Trophoblast cell (in vitro differentiated cells and primary cell): ENCODE data around the gene MAGI2.

Experiments
- DNase-seq, 2 donors: peaks; one replicate each; pipeline ENCODE4 v3.0.0-alpha.2; 2016
- H2AFZ ChIP-seq: 2 replicates; pipeline ENCODE4 v1.6.1; 2013; ENCODE audit warnings: low read length, moderate library complexity, mild to moderate bottlenecking; ENCODE audit not compliant: insufficient read depth, poor library complexity
- H2AK5ac ChIP-seq: 2 replicates; pipeline ENCODE4 v1.6.1; 2013; ENCODE audit warnings: mild to moderate bottlenecking, low read length
- H2BK120ac ChIP-seq: 2 replicates; pipeline ENCODE4 v1.6.1; 2013; ENCODE audit warnings: low read length, mild to moderate bottlenecking, moderate library complexity; ENCODE audit not compliant: insufficient read depth, poor library complexity
- H2BK12ac ChIP-seq: 2 replicates; pipeline ENCODE4 v1.6.1; 2013; ENCODE audit warnings: mild to moderate bottlenecking, low read length, moderate library complexity
- H2BK5ac ChIP-seq: 2 replicates; pipeline ENCODE4 v1.6.1; 2013; ENCODE audit warnings: low read length, low read depth, moderate library complexity, mild to moderate bottlenecking; ENCODE audit not compliant: poor library complexity
- H3K14ac ChIP-seq: 2 replicates; pipeline ENCODE4 v1.6.1; 2013; ENCODE audit warnings: mild to moderate bottlenecking, low read length
- H3K18ac ChIP-seq: 2 replicates; pipeline ENCODE4 v1.6.1; 2013; ENCODE audit warnings: mild to moderate bottlenecking, low read length
- H3K23ac ChIP-seq: 2 replicates; pipeline ENCODE4 v1.6.1; 2013; ENCODE audit warnings: low read length
- H3K27ac ChIP-seq: 2 replicates; pipeline ENCODE4 v1.5.1; 2013; ENCODE audit warnings: low read depth, mild to moderate bottlenecking, inconsistent platforms, low read length, moderate library complexity
- H3K27me3 ChIP-seq: 2 replicates; pipeline ENCODE4 v1.6.1; 2013; ENCODE audit warnings: inconsistent platforms, mild to moderate bottlenecking, low read length, moderate library complexity; ENCODE audit not compliant: insufficient read depth
- H3K36me3 ChIP-seq, 2 experiments: 1 replicate in 1 of 2; 2 replicates in 1 of 2; pipeline ENCODE4 v1.6.1; 2013; ENCODE audit warnings: low read length in 2 of 2, mild to moderate bottlenecking in 2 of 2, moderate library complexity in 1 of 2; ENCODE audit not compliant: insufficient read depth in 2 of 2, control insufficient read depth in 1 of 2
- H3K4ac ChIP-seq: 2 replicates; pipeline ENCODE4 v1.6.1; 2013; ENCODE audit warnings: low read depth, mild to moderate bottlenecking, low read length, moderate library complexity
- H3K4me1 ChIP-seq, 2 experiments: 1 replicate in 1 of 2; 2 replicates in 1 of 2; pipeline ENCODE4 v1.6.1; 2013; ENCODE audit warnings: low read length in 2 of 2, mild to moderate bottlenecking in 2 of 2, moderate library complexity in 1 of 2; ENCODE audit not compliant: insufficient read depth in 2 of 2, control insufficient read depth in 1 of 2
- H3K4me2 ChIP-seq: 2 replicates; pipeline ENCODE4 v1.6.1; 2013; ENCODE audit warnings: inconsistent platforms, mild to moderate bottlenecking, low read length, moderate library complexity
- H3K4me3 ChIP-seq: 2 replicates; pipeline ENCODE4 v1.5.1; 2013; ENCODE audit warnings: mild to moderate bottlenecking, low read depth, low read length, inconsistent platforms
- H3K79me1 ChIP-seq: one replicate; pipeline ENCODE4 v1.6.1; 2013; ENCODE audit warnings: low read length
- H3K79me2 ChIP-seq: 2 replicates; pipeline ENCODE4 v1.6.1; 2013; ENCODE audit warnings: low read length, mild to moderate bottlenecking; ENCODE audit not compliant: control insufficient read depth, insufficient read depth, poor library complexity
- H3K9ac ChIP-seq: 2 replicates; pipeline ENCODE4 v1.6.1; 2013; ENCODE audit warnings: mild to moderate bottlenecking, low read length
- H3K9me3 ChIP-seq: 2 replicates; pipeline ENCODE4 v1.6.1; 2013; ENCODE audit warnings: low read depth, mild to moderate bottlenecking, control low read depth, inconsistent platforms, low read length; ENCODE audit not compliant: insufficient read depth
- H4K12ac ChIP-seq: 2 replicates; pipeline ENCODE4 v1.6.1; 2013; ENCODE audit warnings: low read depth, mild to moderate bottlenecking, low read length, moderate library complexity
- H4K8ac ChIP-seq: 2 replicates; pipeline ENCODE4 v1.6.1; 2013; ENCODE audit warnings: low read depth, mild to moderate bottlenecking, low read length, moderate library complexity
- H4K91ac ChIP-seq: one replicate; pipeline ENCODE4 v1.6.1; 2013; ENCODE audit warnings: low read depth, mild to moderate bottlenecking, low read length, moderate library complexity
- WGBS: extraction: QIAGEN DNeasy Blood & Tissue Kit; methylation state at CpG from one replicate; pipeline ENCODE4 v1.1.7; 2013; ENCODE audit warnings: missing lambda C conversion rate; ENCODE audit not compliant: insufficient read length, insufficient coverage; ENCODE audit errors: extremely low coverage; 5-methylcytosine and 5-hydroxymethylcytosine counted together

Gene MAGI2

DNA sequence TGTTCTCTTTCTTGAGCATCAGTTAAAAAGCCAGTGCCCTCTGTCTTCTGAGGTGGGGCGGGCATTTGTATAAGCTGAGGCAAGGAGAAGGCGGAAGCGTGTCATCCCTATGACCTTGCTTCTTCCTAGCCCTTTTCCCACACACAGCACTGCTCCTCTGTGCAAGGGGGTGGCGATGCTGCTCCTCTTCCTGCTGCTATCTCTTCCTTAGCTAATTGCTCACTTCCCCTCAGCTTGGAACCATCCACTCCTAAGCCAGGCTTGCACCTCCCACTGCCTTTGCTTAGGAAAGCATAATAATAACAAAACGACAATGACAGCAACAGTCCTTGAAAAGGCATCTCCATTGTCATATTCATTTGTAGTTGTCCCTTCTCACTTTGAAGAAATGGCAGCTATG lies 1288.0 kb downstream of the MAGI2 start:
- no peaks in the 10 kb centered on the region for H3K36me3 ChIP-seq
- no peak overlapping the region for H3K4me3 ChIP-seq
- no CpG with 5 or more reads among the region's 5 CpGs for WGBS
- H2AK5ac ChIP-seq: no peak overlapping the region
- no peak overlapping the region for H2BK120ac ChIP-seq
- no peak overlapping the region for H4K91ac ChIP-seq
- H3K9me3 ChIP-seq: no peaks in the 10 kb centered on the region
- H3K23ac ChIP-seq: no peak overlapping the region
- no peak overlapping the region for H3K14ac ChIP-seq
- H3K79me2 ChIP-seq: no peaks in the 10 kb centered on the region
- H3K4ac ChIP-seq: no peak overlapping the region
- no peak for DNase-seq
- no peak overlapping the region for H3K4me2 ChIP-seq
- no peak overlapping the region for H2BK5ac ChIP-seq
- H3K4me1 ChIP-seq: peaks cover 0 to 3% of the 10 kb centered on the region in 2 experiments
- no peak overlapping the region for H3K27ac ChIP-seq
- H4K8ac ChIP-seq: no peak overlapping the region
- no peaks in the 10 kb centered on the region for H3K27me3 ChIP-seq
- no peak overlapping the region for H2BK12ac ChIP-seq
- H2AFZ ChIP-seq: no peak overlapping the region
- no peaks in the 10 kb centered on the region for H3K79me1 ChIP-seq
- no peak overlapping the region for H4K12ac ChIP-seq
- H3K18ac ChIP-seq: no peak overlapping the region
- no peak overlapping the region for H3K9ac ChIP-seq

DNA sequence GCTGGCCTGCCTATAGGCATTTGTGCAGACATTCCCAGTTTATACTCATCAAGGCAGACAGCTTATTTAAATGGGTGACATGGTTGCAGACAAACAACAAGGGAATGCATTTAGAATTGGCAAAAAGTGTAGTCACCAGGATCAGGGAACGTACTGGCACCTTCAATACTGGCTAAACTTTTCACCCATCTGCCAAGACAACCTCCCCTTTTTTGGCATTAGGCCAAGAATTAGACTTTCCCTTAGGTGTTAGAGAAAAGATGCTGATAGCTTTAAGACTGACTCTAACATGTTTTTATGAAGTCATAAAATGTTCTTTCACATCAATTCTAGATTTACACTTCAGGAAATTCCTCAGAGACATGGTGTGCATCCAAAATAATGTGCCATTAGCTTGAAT lies 1289.0 kb downstream of the MAGI2 start:
- Histone ChIP-seq H4K91ac (no peak overlapping the region), H3K4me1 (peaks cover 0 to 8% of the 10 kb centered on the region in 2 experiments), H3K79me2 (no peaks in the 10 kb centered on the region), H2BK120ac (no peak overlapping the region), H3K18ac (no peak overlapping the region), H2BK12ac (no peak overlapping the region), H2AK5ac (no peak overlapping the region), H3K4ac (no peak overlapping the region), H3K9ac (no peak overlapping the region), H3K14ac (no peak overlapping the region), H3K36me3 (no peaks in the 10 kb centered on the region), H4K12ac (no peak overlapping the region), H3K4me3 (no peak overlapping the region), H3K27me3 (no peaks in the 10 kb centered on the region), H3K27ac (no peak overlapping the region), H3K23ac (no peak overlapping the region), H4K8ac (no peak overlapping the region), H3K79me1 (no peaks in the 10 kb centered on the region), H3K4me2 (no peak overlapping the region), H2BK5ac (no peak overlapping the region), H2AFZ (no peak overlapping the region), H3K9me3 (no peaks in the 10 kb centered on the region)
- no CpG with 5 or more reads among the region's 1 CpG for WGBS
- DNase-seq: no peak

DNA sequence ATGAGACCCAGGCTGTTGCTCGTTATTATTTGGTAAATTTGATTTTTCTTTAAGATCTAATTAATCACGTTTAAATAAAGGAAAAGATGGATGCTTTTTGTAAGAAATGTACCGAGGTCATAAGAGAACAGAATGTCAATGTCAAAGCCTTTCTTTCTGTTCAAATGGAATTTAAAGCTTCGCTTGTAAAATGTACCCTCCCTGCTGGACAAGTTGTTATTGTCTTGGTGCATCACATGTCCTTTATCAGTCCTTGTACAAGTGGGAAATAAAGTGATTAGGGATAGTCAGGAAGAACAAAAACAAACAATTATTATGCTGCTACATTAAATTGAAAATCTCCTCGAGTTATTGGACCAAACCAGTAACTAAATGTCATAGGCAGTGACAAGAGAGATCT lies 1291.7 kb downstream of the MAGI2 start:
- Histone ChIP-seq H2BK12ac (no peak overlapping the region), H3K4me2 (no peak overlapping the region), H3K36me3 (no peaks in the 10 kb centered on the region), H3K79me1 (no peaks in the 10 kb centered on the region), H3K14ac (no peak overlapping the region), H3K27ac (no peak overlapping the region), H2BK120ac (no peak overlapping the region), H3K4me3 (no peak overlapping the region), H3K18ac (no peak overlapping the region), H3K4ac (no peak overlapping the region), H3K79me2 (no peaks in the 10 kb centered on the region), H4K8ac (no peak overlapping the region), H2AK5ac (no peak overlapping the region), H3K4me1 (peaks cover 0 to 8% of the 10 kb centered on the region in 2 experiments), H2AFZ (no peak overlapping the region), H2BK5ac (no peak overlapping the region), H4K12ac (no peak overlapping the region), H3K23ac (no peak overlapping the region), H3K27me3 (no peaks in the 10 kb centered on the region), H3K9ac (no peak overlapping the region), H4K91ac (no peak overlapping the region), H3K9me3 (no peaks in the 10 kb centered on the region)
- no CpG with 5 or more reads among the region's 5 CpGs for WGBS
- no peak for DNase-seq

DNA sequence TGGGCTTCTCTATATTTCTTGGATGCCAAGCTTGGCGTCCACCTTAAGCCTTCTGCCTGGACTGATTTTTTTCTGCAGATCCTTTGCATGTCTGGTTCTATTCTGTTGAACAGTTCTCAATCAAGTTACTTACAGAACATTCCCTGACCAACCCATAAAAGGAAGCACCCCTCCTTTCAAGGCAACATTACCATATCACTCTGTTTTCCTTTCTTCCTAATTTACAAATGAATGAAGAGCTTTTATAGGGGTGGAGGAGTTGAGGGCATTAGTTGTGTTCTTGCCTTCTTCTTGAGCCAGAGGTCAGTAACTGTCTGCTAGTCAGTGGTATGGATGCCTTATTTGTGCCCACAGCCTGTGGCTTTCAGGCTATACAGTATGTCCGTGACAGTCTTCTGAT lies 1293.9 kb downstream of the MAGI2 start:
- Histone ChIP-seq H2BK12ac (no peak overlapping the region), H3K4me2 (no peak overlapping the region), H3K9me3 (no peaks in the 10 kb centered on the region), H3K14ac (no peak overlapping the region), H3K4me3 (no peak overlapping the region), H3K36me3 (no peaks in the 10 kb centered on the region), H3K18ac (no peak overlapping the region), H3K23ac (no peak overlapping the region), H2AK5ac (no peak overlapping the region), H3K27me3 (no peaks in the 10 kb centered on the region), H4K8ac (no peak overlapping the region), H4K91ac (no peak overlapping the region), H3K4me1 (peaks cover 0 to 8% of the 10 kb centered on the region in 2 experiments), H2AFZ (no peak overlapping the region), H3K4ac (no peak overlapping the region), H2BK5ac (no peak overlapping the region), H3K79me1 (no peaks in the 10 kb centered on the region), H4K12ac (no peak overlapping the region), H3K9ac (no peak overlapping the region), H2BK120ac (no peak overlapping the region), H3K27ac (no peak overlapping the region), H3K79me2 (no peaks in the 10 kb centered on the region)
- DNase-seq: no peak
- WGBS: no CpG with 5 or more reads among the region's 2 CpGs
